Measurements from ENCODE around the gene MOBP.

MOBP gene

DNA sequence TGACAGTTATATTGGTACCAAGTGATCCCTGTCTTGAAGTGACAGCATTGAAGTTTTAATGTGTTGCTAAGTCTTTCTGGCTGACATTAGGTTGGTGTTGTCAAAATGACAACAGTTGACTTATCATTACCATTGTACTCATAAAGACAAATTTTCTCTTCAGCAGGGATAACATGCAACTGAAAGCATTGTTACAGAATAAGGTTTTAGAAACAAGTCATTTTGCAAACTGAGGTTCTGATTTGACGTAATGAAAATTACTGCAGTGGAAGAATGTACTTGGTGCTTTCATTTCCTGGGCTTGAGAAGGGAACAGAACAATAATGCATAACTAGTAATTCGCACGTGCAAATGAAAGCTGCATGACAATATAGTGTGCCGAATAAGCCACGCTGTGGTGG, 75.1 kb downstream of the MOBP start:
- no peak for DNase-seq

DNA sequence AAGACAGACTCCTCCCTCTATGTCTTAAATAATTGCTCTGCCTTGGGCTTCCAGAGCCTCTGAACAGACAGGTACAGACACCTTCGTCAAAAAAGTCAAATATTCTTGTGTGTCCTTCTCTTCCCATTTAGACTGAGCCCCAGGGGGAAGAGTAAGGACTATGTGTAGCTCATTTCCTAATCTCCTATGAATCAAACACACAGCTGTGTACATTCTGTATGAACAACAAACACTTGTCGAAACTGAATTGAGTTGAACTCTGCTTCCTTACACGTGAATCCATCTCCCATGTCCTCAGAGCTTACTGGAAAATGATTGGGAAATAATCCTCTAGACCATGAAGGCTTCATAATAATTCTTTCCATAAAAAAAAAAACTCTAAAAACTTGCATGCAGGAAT, 80.8 kb downstream of the MOBP start:
- no peak for DNase-seq

DNA sequence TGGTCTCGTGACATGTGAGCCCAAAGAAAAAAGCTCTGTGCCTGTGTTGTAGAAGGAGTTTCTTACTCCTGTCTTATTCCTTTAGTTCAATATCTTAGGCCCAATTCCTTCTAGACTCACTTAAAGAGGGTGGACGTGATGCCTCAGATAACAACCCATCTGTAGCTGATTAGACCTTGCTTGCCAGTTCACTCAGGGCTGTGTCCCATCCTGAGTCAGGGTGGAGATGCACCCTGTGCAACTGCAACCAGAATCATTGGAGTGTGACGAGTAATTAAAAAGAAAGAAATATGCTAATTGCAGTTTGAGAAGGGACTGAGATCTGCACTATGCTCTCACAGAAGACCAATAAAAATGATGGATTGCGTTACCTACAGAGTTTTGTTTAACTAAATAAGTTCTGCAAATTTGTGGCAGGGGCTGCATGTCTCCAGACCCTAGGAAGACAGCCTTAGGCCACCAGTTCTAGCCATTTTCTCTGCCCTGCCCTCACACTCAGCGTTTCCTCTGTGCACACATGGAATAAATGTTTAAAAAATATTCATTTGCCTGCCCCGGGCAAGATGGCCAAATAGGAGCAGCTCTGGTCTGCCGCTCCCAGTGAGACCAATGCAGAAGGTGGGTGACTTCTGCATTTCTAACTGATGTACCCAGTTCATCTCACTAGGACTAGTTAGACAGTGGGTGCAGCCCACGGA, 83.0 kb downstream of the MOBP start:
- no peak for DNase-seq
